Thyroid gland (tissue), 4 donors: Measurements from ENCODE around the gene KIRREL3.

ENCODE experiments used
- POLR2A ChIP-seq, 2 donors: fragments of 450-650 bp; IDR thresholded peaks; one replicate each; pipeline ENCODE4 v1.6.1; 2017; ENCODE audit warnings: antibody characterized with exemption in 2 of 2, mild to moderate bottlenecking in 2 of 2, moderate library complexity in 1 of 2
- TF ChIP-seq, protein P1 (sequence below), 6 experiments: fragments of 200-600 bp in 3 of 6; fragments of 450-650 bp in 3 of 6; sonication (generic) in 3 of 6; IDR thresholded peaks; one replicate each; pipeline ENCODE4 v1.5.1; 2016 to 2019; ENCODE audit warnings: antibody characterized with exemption in 6 of 6, mild to moderate bottlenecking in 2 of 6, inconsistent platforms in 1 of 6, moderate library complexity in 1 of 6

DNA sequence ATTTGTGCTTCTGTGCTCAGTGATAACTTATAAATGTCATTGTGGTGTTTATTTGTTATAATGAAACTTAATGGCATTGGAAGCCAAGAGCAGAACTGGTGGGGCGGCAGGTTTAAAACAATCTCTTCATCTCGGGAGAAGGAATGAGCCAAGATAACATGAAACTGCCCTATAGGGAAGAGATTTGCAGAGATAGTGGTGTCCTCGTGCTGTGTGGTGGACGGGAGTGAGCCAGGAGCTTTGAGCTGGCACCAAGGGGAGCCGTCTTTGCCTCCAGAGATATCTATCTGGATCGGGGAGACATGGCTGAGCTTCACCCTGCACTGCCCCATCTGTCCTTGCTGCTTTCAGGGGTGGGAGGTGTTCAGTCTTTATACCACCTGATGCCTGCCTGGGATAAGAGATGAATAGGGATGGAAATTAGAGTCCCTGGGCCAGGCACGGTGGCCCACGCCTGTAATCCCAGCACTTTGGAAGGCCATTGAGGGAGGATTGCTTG lies 455.5 kb downstream of the KIRREL3 start:
- TF ChIP-seq, protein P1, sequence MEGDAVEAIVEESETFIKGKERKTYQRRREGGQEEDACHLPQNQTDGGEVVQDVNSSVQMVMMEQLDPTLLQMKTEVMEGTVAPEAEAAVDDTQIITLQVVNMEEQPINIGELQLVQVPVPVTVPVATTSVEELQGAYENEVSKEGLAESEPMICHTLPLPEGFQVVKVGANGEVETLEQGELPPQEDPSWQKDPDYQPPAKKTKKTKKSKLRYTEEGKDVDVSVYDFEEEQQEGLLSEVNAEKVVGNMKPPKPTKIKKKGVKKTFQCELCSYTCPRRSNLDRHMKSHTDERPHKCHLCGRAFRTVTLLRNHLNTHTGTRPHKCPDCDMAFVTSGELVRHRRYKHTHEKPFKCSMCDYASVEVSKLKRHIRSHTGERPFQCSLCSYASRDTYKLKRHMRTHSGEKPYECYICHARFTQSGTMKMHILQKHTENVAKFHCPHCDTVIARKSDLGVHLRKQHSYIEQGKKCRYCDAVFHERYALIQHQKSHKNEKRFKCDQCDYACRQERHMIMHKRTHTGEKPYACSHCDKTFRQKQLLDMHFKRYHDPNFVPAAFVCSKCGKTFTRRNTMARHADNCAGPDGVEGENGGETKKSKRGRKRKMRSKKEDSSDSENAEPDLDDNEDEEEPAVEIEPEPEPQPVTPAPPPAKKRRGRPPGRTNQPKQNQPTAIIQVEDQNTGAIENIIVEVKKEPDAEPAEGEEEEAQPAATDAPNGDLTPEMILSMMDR (IDR thresholded peaks at IDR 0.05), result no peak
- TF ChIP-seq POLR2A (IDR thresholded peaks at IDR 0.05), result no peak
